Cardiac muscle cell (in vitro differentiated cells and primary cell): ENCODE measurements around the gene SLC17A1. TPM values are rescaled to one million over a fixed set of nuclear protein-coding genes. Genes with fewer than 3 reads are reported as not detected.

ENCODE experiments used
- DNase-seq, 2 donors: peaks; one replicate each; pipeline versions ENCODE4 v3.0.0 to v3.0.0-alpha.2; 2010 to 2017; ENCODE audit warnings: low read depth in 1 of 2, low spot score in 1 of 2
- H3K27ac ChIP-seq: fragments of 200-600 bp; sonication (generic); 2 replicates; pipeline ENCODE4 v1.5.1; 2016
- H3K27me3 ChIP-seq: fragments of 200-600 bp; sonication (generic); 2 replicates; pipeline ENCODE4 v1.6.0; 2016; ENCODE audit warnings: control low read depth
- H3K36me3 ChIP-seq: fragments of 200-600 bp; sonication (generic); 2 replicates; pipeline ENCODE4 v1.5.1; 2016; ENCODE audit warnings: control low read depth
- H3K4me1 ChIP-seq: fragments of 200-600 bp; sonication (generic); 2 replicates; pipeline ENCODE4 v1.8.1; 2017; ENCODE audit warnings: low read depth, mild to moderate bottlenecking, mixed run types
- H3K4me3 ChIP-seq: fragments of 200-600 bp; sonication (generic); 2 replicates; pipeline ENCODE4 v1.5.1; 2016; ENCODE audit warnings: mild to moderate bottlenecking
- H3K9me3 ChIP-seq: fragments of 200-600 bp; sonication (generic); 2 replicates; pipeline ENCODE4 v1.5.1; 2017; ENCODE audit warnings: low read depth, mild to moderate bottlenecking, control low read depth
- polyA plus RNA-seq: library from polyadenylated mRNA; unstranded; fragments of >200 nt; fragmentation: Nextera tagmentation; extraction: Ambion mirVana; gene quantifications from 2 replicates; pipeline ENCODE4 v1.2.1, GENCODE V29; 2016
- total RNA-seq: library from RNA; depleted of rRNA; stranded (reverse); fragments of >200 nt; gene quantifications from 2 replicates; pipeline ENCODE4 v1.2.3, GENCODE V29; 2016
- TF ChIP-seq, protein P1 (sequence below): IDR thresholded peaks from 2 replicates; pipeline ENCODE4 v1.5.1; 2012; ENCODE audit warnings: low read depth, mild to moderate bottlenecking, low read length

Gene SLC17A1
- total and polyA plus RNA-seq, 2 experiments from 2014 or later = not detected

DNA sequence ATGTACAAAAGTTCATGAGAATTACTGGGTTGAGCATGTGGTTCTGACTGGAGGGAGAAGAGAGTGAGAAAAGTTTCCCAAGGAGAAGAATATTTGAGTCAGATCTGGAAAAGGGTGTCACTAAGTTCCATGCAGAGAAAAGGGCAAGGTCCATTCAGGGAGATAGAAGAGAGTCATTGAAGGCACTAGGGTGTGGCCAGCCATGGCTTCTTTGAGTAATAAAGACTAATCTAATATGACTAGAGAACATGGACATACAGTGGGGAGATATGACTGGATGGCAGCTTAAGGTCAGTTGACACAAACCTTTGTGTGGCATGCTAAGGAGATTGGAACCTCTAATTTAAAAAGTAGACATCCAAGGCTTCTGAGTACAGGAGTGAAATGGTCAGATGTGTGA, 88.0 kb downstream of the SLC17A1 start:
- Histone ChIP-seq H3K36me3 (no peaks in the 10 kb centered on the region), H3K4me3 (no peak overlapping the region), H3K27me3 (no peaks in the 10 kb centered on the region), H3K9me3 (no peaks in the 10 kb centered on the region), H3K27ac (no peak overlapping the region), H3K4me1 (no peaks in the 10 kb centered on the region)
- TF ChIP-seq, protein P1, sequence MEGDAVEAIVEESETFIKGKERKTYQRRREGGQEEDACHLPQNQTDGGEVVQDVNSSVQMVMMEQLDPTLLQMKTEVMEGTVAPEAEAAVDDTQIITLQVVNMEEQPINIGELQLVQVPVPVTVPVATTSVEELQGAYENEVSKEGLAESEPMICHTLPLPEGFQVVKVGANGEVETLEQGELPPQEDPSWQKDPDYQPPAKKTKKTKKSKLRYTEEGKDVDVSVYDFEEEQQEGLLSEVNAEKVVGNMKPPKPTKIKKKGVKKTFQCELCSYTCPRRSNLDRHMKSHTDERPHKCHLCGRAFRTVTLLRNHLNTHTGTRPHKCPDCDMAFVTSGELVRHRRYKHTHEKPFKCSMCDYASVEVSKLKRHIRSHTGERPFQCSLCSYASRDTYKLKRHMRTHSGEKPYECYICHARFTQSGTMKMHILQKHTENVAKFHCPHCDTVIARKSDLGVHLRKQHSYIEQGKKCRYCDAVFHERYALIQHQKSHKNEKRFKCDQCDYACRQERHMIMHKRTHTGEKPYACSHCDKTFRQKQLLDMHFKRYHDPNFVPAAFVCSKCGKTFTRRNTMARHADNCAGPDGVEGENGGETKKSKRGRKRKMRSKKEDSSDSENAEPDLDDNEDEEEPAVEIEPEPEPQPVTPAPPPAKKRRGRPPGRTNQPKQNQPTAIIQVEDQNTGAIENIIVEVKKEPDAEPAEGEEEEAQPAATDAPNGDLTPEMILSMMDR = no peak
- DNase-seq = no peak

GRCh38 chr6:25735261-25735660, 96.6 kb downstream of the SLC17A1 start:
- no peaks in the 10 kb centered on the region for H3K27me3 ChIP-seq
- no peaks in the 10 kb centered on the region for H3K4me1 ChIP-seq
- TF ChIP-seq, protein P1 = no peak
- H3K36me3 ChIP-seq = no peaks in the 10 kb centered on the region
- H3K27ac ChIP-seq = no peak overlapping the region
- H3K4me3 ChIP-seq = no peak overlapping the region
- no peak for DNase-seq
- no peaks in the 10 kb centered on the region for H3K9me3 ChIP-seq

Other genes with a start within 250 kb of the SLC17A1 start
- gene SCGN, start 179.8 kb downstream of the SLC17A1 start, total RNA-seq = 0.14 TPM in 1 of 2 replicates, not detected in the other
- not detected in 2 replicates for gene SCGN, start 179.8 kb downstream of the SLC17A1 start, polyA plus RNA-seq
- not detected in 2 replicates for gene SLC17A4, start 77.3 kb downstream of the SLC17A1 start, total RNA-seq
- not detected in 2 replicates for gene SLC17A4, start 77.3 kb downstream of the SLC17A1 start, polyA plus RNA-seq
- gene SLC17A3, start 42.2 kb upstream of the SLC17A1 start, total RNA-seq = not detected in 2 replicates
- not detected in 2 replicates for gene SLC17A3, start 42.2 kb upstream of the SLC17A1 start, polyA plus RNA-seq
- gene SLC17A2, start 98.6 kb upstream of the SLC17A1 start, total RNA-seq = not detected in 2 replicates
- not detected in 2 replicates for gene SLC17A2, start 98.6 kb upstream of the SLC17A1 start, polyA plus RNA-seq
- gene TRIM38, start 130.8 kb upstream of the SLC17A1 start, total RNA-seq = 0.11 and 0.12 TPM in 2 replicates
- gene TRIM38, start 130.8 kb upstream of the SLC17A1 start, polyA plus RNA-seq = 0.05 and 0.20 TPM in 2 replicates